C4-2B (cell line): ENCODE measurements around the gene GMPR2.
"Not testable (repeated sequence)": the region's sequence is repeated elsewhere in the genome, so short reads cannot be mapped to it uniquely, and the experiment has no call there.

Source experiments
- H3K27ac ChIP-seq: fragments of 450-650 bp; 2 replicates; pipeline ENCODE4 v1.5.1; 2017
- CTCF ChIP-seq: fragments of 450-650 bp; conservative IDR thresholded peaks from 2 replicates; pipeline ENCODE4 v1.5.1; 2017; ENCODE audit warnings: mild to moderate bottlenecking
- ZFX ChIP-seq: fragments of 450-650 bp; IDR thresholded peaks from 2 replicates; pipeline ENCODE4 v1.6.1; 2017

GMPR2 gene

DNA sequence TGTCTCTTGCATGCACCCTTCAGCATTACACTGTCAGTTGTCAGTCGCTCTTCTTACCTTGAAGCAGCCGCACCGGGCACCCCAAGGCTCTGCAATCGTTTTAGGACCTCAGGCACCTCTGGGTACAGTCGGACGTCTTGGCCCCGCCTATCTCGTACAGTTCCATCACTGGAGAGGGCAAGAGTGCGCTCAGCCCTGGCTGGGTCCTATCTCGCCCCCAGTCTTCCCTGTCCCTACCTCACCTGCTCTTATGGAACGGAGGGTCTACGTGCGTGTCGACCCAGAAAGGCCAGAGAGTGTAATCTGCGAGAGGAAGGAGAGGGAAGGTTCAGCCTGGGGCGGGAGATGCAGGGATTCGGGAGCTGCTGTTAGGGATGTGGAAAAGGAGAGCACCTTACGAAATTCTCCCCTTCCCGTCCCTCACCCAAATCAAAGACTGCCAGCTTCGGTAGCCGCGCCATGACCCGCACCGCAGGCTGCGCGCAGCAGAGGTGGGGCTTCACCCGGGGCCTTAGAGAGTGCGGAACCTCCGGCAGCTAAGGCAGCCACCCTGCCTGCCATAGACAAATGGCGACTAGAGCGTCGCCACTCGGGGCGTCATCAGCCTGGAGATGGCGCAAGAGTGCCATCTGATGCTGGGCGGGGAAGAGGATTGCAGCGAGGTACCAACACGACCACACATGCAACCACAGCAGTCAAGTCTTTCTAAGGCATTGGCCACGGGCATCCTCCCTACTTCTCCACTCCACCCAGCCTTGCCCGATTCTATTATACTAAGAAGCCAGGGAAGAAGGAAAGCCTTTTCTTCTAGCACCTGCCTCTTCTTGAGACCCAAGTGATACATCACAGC is 17.0 kb upstream of the GMPR2 start, which contains the start of gene MDP1:
Gene MDP1 (minus strand): TSS at position 572 of the 850 bp plus-strand sequence. CDS start 111 bp downstream, at position 461.
- TF ChIP-seq ZFX (no peak), CTCF (peak; percentile 79)
- peak within 1 kb of the TSS; percentile 71 for H3K27ac ChIP-seq

GRCh38 chr14:24216345-24216699 is 16.4 kb upstream of the GMPR2 start:
- TF ChIP-seq CTCF (no peak), ZFX (no peak)

GRCh38 chr14:24216876-24217275 is 15.9 kb upstream of the GMPR2 start:
- not testable (repeated sequence) for H3K27ac ChIP-seq

More at GRCh38 chr14:24216345-24216699, 16.4 kb upstream of the GMPR2 start:
- H3K27ac ChIP-seq = peak overlapping the region; percentile 71

DNA sequence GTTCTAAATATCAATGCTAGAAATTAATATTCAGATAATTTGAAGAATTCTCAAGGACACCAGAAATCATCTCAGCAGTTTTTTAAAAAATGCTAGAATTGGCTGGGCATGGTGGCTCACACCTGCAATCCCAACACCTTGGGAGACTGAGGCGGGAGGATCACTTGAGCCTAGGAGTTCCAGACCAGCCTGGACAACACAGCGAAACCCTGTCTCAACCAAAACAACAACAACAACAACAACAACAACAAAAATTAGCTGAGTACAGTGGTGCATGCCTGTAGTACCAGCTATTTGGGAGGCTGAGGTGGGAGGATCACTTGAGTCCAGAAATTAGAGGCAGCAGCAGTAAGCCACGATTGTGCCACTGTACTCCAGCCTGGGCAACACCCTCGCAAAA is 13.6 kb upstream of the GMPR2 start:
- TF ChIP-seq ZFX (no peak), CTCF (no peak)
- H3K27ac ChIP-seq = no peak overlapping the region

GRCh38 chr14:24219521-24219920 is 13.2 kb upstream of the GMPR2 start:
- H3K27ac ChIP-seq = no peak overlapping the region
- TF ChIP-seq ZFX = no peak
- TF ChIP-seq CTCF = no peak

DNA sequence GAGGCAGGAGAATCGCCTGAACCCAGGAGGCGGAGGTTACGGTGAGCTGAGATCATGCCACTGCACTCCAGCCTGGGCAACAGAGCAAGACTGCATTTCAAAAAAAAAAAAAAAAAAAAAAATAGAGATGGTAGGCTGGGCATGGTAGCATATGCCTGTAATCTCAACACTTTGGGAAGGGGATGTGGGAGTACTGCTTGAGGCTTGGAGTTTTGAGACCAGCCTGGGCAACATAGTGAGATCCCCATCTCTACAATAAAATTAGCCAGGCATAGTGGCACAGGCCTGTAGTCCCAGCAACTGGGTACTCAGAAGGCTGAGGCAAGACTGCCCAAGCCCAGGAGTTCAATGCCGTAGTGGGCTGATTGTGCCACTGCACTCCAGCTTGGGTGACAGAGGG is 9.7 kb upstream of the GMPR2 start:
- not testable (repeated sequence) for H3K27ac ChIP-seq

DNA sequence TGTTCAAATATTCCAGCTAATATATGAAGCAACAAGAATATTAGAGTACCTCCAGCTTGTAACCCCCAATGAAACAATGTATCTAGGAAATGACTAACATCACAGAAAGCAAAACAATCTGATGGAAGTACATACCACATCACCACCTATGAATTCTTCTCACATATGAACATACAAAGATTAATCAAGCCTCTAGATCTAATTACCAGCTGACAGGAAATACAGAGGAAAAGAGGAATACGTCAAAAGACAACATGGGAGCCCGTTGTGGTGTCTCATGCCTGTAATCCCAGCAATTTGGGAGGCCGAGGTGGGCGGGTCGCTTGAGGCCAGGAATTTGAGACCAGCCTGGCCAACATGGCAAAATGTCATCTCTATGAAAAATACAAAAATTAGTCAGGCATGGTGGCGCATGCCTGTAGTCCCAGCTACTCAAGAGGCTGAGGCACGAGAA is 8.1 kb upstream of the GMPR2 start:
- H3K27ac ChIP-seq = no peak overlapping the region
- TF ChIP-seq ZFX (no peak), CTCF (no peak)

GRCh38 chr14:24226473-24226872 is 6.3 kb upstream of the GMPR2 start:
- no peak for TF ChIP-seq ZFX
- no peak for TF ChIP-seq CTCF
- H3K27ac ChIP-seq = no peak overlapping the region
